Measurements from ENCODE around the gene REM2. TPM values are rescaled to one million over a fixed set of nuclear protein-coding genes. Genes with fewer than 3 reads are reported as not detected.

Gene REM2
- total RNA-seq, 1 experiment from 2014 or later: 0.12 TPM

- DNase-seq (ENCODE audit: low read depth): peak; percentile 4
These were observed 45.4 kb downstream of the REM2 start for GRCh38 chr14:22928237-22929103.

GRCh38 chr14:22929104-22929960 is 46.3 kb downstream of the REM2 start, which contains the start of gene PRMT5:
PRMT5 (minus strand) TSS chr14:22929376; CDS start chr14:22929361, 15 bp downstream.
- DNase-seq (ENCODE audit: low read depth): peak; percentile 99

GRCh38 chr14:22929961-22930364 is 46.9 kb downstream of the REM2 start:
- no peak for DNase-seq (ENCODE audit: low read depth)

- no peak for DNase-seq (ENCODE audit: low read depth)
These were observed 49.1 kb downstream of the REM2 start for GRCh38 chr14:22932146-22932545.

GRCh38 chr14:22935156-22935555 is 52.1 kb downstream of the REM2 start:
- no peak for DNase-seq (ENCODE audit: low read depth)

Other genes starting within 250 kb of the REM2 start
- not detected in 2 replicates for gene OR6J1, start 238.9 kb upstream of the REM2 start, total RNA-seq (2014; rRNA removed; shearing (Covaris generic))
- 82.8 and 106 TPM in 2 replicates for gene OXA1L, start 116.5 kb upstream of the REM2 start, total RNA-seq (2014; rRNA removed; shearing (Covaris generic))
- 2.2 and 2.5 TPM in 2 replicates for gene SLC7A7, start 67.8 kb upstream of the REM2 start, total RNA-seq (2014; rRNA removed; shearing (Covaris generic))
- 93.9 and 100 TPM in 2 replicates for gene MRPL52, start 53.3 kb upstream of the REM2 start, total RNA-seq (2014; rRNA removed; shearing (Covaris generic))
- 613 and 718 TPM in 2 replicates for gene MMP14, start 46.6 kb upstream of the REM2 start, total RNA-seq (2014; rRNA removed; shearing (Covaris generic))
- 41.9 and 44.9 TPM in 2 replicates for gene LRP10, start 11.5 kb upstream of the REM2 start, total RNA-seq (2014; rRNA removed; shearing (Covaris generic))
- 79.2 and 93.5 TPM in 2 replicates for gene RBM23, start 35.9 kb downstream of the REM2 start, total RNA-seq (2014; rRNA removed; shearing (Covaris generic))
- gene PRMT5, start 46.2 kb downstream of the REM2 start, total RNA-seq (2014; rRNA removed; shearing (Covaris generic)): 49.3 and 61.1 TPM in 2 replicates
- gene HAUS4, start 73.9 kb downstream of the REM2 start, total RNA-seq (2014; rRNA removed; shearing (Covaris generic)): 35.3 and 59.3 TPM in 2 replicates
- 31.0 and 35.3 TPM in 2 replicates for gene AJUBA, start 99.3 kb downstream of the REM2 start, total RNA-seq (2014; rRNA removed; shearing (Covaris generic))
- 4.4 and 8.2 TPM in 2 replicates for gene C14orf93, start 126.9 kb downstream of the REM2 start, total RNA-seq (2014; rRNA removed; shearing (Covaris generic))
- gene PSMB5, start 151.7 kb downstream of the REM2 start, total RNA-seq (2014; rRNA removed; shearing (Covaris generic)): 309 and 373 TPM in 2 replicates
- 0.10 TPM in 1 of 2 replicates, not detected in the other for gene PSMB11, start 159.0 kb downstream of the REM2 start, total RNA-seq (2014; rRNA removed; shearing (Covaris generic))
- gene CDH24, start 174.3 kb downstream of the REM2 start, total RNA-seq (2014; rRNA removed; shearing (Covaris generic)): 6.7 and 8.3 TPM in 2 replicates
- gene ACIN1, start 211.9 kb downstream of the REM2 start, total RNA-seq (2014; rRNA removed; shearing (Covaris generic)): 37.1 and 38.9 TPM in 2 replicates
- 62.0 and 65.7 TPM in 2 replicates for gene C14orf119, start 212.3 kb downstream of the REM2 start, total RNA-seq (2014; rRNA removed; shearing (Covaris generic))
- gene CIROP, start 221.8 kb downstream of the REM2 start, total RNA-seq (2014; rRNA removed; shearing (Covaris generic)): not detected in 2 replicates
- not detected in 2 replicates for gene CEBPE, start 236.0 kb downstream of the REM2 start, total RNA-seq (2014; rRNA removed; shearing (Covaris generic))

All from RPMI7951 (cell line).